ENCODE data around the gene PAEP. TPM values are rescaled to one million over a fixed set of nuclear protein-coding genes. Genes with fewer than 3 reads are reported as not detected.

PAEP gene
- total RNA-seq, 1 experiment from 2014 or later, result not detected

DNA sequence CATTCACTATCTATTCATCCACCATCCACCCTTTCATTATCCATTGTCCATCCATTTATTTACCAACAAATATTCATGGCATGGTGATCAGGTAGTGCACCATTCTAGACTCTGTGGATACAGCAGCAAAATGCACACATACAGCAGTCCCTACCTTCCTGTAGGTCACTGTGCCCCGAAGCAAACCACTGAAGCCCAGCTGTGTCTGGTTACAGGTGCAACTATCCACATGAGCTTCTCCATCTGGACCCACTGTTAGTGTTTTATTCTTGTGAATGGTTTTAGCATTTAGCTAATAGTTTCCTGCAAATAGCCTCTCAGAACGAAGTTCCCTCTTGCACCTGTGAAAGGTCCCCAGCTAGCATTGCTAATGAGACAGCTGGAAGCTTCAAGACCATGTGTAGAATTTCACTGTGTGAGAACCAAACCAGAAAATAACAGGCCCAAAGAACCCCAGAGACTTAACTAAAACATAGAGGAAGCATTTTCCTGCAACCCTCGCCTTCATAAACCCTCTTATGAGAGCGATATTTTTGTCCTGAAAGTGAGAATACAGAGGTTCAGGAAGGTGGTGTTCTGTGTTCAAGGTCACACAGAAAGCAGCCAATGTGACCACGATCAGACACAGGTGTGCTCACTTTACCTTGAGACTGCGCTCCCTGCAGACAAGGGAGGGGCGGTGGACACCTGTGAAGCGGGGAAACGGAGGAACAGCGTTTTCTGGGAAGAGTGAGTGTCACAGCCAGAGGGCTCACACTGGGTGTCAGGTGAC lies 18.5 kb downstream of the PAEP start:
- TF ChIP-seq, protein P1, sequence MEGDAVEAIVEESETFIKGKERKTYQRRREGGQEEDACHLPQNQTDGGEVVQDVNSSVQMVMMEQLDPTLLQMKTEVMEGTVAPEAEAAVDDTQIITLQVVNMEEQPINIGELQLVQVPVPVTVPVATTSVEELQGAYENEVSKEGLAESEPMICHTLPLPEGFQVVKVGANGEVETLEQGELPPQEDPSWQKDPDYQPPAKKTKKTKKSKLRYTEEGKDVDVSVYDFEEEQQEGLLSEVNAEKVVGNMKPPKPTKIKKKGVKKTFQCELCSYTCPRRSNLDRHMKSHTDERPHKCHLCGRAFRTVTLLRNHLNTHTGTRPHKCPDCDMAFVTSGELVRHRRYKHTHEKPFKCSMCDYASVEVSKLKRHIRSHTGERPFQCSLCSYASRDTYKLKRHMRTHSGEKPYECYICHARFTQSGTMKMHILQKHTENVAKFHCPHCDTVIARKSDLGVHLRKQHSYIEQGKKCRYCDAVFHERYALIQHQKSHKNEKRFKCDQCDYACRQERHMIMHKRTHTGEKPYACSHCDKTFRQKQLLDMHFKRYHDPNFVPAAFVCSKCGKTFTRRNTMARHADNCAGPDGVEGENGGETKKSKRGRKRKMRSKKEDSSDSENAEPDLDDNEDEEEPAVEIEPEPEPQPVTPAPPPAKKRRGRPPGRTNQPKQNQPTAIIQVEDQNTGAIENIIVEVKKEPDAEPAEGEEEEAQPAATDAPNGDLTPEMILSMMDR (IDR thresholded peaks at IDR 0.05; ENCODE audit: insufficient read depth in 1 of 2, low read depth in 1 of 2, low read length in 1 of 2, severe bottlenecking in 1 of 2, unreplicated experiment in 1 of 2), result no peak
- Mint-ChIP-seq H3K4me1 (ENCODE audit: low read depth, unreplicated experiment) (no peaks in the 10 kb centered on the region), H3K27ac (ENCODE audit: unreplicated experiment) (no peak overlapping the region), H3K27me3 (ENCODE audit: insufficient read depth, unreplicated experiment) (peaks cover 6% of the 10 kb centered on the region), H3K9me3 (ENCODE audit: unreplicated experiment) (no peaks in the 10 kb centered on the region), H3K4me3 (ENCODE audit: unreplicated experiment) (no peak overlapping the region), H3K36me3 (ENCODE audit: insufficient read depth, unreplicated experiment) (no peaks in the 10 kb centered on the region)
- H3K9me3 ChIP-seq, result no peaks in the 10 kb centered on the region
- intact Hi-C loops (cut with micrococcal nuclease; ENCODE audit: unreplicated experiment), result no loop called here
- no peaks in the 10 kb centered on the region for H3K27me3 ChIP-seq (replicated peaks; ENCODE audit: control insufficient read depth, insufficient read depth, low read length)
- no peaks in the 10 kb centered on the region for H3K36me3 ChIP-seq (ENCODE audit: control insufficient read depth, insufficient read depth, low read length)
- ChIA-PET CTCF (no interaction called here), POLR2A (no interaction called here)
- no peaks in the 10 kb centered on the region for H3K4me1 ChIP-seq
- no TSS peak for BruUV-seq (replicated peaks)
- H3K4me3 ChIP-seq (ENCODE audit: low read depth, low read length), result no peak overlapping the region
- no peak for DNase-seq

DNA sequence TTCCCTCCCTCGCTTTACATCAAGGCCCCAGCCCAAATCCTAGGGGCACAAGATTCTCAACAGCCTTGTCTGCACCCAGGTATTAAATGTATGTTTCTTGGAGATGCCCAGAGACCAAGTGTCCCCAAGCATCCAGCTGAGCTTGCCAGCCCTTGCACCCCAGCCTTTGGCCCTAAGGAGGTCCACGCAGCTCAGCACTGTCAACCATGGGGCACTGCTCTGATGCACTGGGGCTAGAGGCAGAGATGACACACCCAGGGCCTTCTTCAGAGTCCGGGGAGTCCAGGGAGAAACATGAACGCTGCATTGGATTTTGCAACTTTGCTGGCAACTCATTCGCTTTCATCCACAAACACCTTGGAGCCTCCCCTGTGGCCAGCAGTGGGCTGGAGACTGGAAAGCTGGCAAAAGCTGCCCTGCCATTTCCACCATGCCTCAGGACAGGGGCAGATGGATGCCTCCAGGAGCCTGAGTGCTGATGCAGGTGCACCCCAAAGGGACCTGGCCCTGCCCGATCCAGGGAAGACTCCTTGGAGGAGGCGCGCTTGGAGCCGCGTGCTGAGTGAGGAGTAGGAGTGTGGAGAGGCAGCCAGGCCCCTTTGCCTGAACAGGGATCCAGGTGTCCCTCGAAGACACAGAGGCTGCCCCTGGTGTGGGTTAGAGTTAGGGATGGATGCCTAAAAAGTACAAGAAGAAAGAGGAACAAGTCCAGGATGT lies 19.3 kb downstream of the PAEP start:
- Histone ChIP-seq H3K36me3 (ENCODE audit: control insufficient read depth, insufficient read depth, low read length) (no peaks in the 10 kb centered on the region), H3K4me1 (no peaks in the 10 kb centered on the region), H3K27me3 (replicated peaks; ENCODE audit: control insufficient read depth, insufficient read depth, low read length) (no peaks in the 10 kb centered on the region), H3K9me3 (no peaks in the 10 kb centered on the region), H3K4me3 (ENCODE audit: low read depth, low read length) (no peak overlapping the region)
- no peak overlapping the region for H3K27ac Mint-ChIP-seq (ENCODE audit: unreplicated experiment)
- peaks cover 6% of the 10 kb centered on the region for H3K27me3 Mint-ChIP-seq (ENCODE audit: insufficient read depth, unreplicated experiment)
- DNase-seq, result no peak
- H3K36me3 Mint-ChIP-seq (ENCODE audit: insufficient read depth, unreplicated experiment), result no peaks in the 10 kb centered on the region
- no TSS peak for BruUV-seq (replicated peaks)
- intact Hi-C loops (cut with micrococcal nuclease; ENCODE audit: unreplicated experiment), result no loop called here
- CTCF ChIA-PET, result no interaction called here
- H3K9me3 Mint-ChIP-seq (ENCODE audit: unreplicated experiment), result no peaks in the 10 kb centered on the region
- no peak overlapping the region for H3K4me3 Mint-ChIP-seq (ENCODE audit: unreplicated experiment)
- TF ChIP-seq, protein P1 (IDR thresholded peaks at IDR 0.05; ENCODE audit: insufficient read depth in 1 of 2, low read depth in 1 of 2, low read length in 1 of 2, severe bottlenecking in 1 of 2, unreplicated experiment in 1 of 2), result no peak
- no peaks in the 10 kb centered on the region for H3K4me1 Mint-ChIP-seq (ENCODE audit: low read depth, unreplicated experiment)
- POLR2A ChIA-PET, result no interaction called here

DNA sequence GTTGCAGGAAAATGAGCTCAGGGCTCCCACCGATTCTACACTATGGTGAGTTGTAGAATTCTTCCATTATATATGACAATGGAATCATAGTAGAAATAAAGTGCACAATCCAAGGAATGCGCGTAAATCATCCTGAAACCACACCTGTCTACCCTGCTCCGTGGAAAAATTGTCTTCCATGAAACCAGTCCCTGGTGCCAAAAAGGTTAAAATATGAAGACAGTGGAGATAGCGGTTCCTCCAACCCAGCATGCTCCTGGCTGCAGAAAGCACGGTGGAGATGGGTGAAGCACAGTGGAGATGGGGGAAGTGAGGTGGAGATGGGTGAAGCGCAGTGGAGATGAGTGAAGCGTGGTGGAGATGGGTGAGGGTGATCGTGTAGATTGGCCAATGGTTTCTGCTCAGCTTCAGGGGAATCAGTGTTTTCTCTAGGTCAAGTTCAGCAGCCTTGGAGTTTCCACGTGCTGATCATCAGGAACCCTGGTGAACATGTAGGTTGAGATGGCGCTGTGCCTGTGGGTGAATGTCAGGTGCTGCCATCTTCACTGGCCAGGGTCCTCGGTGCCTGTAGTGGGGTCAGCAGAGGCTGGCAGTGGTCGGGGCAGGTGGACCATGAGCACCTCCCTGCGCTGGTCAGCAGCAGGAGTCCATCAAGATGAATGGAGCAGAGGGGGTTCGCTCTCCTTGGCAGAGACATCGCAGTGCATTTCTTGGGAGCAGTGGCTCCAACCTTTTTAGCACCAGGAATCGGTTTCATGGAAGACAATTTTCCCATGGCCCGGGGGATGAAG lies 20.3 kb downstream of the PAEP start:
- Mint-ChIP-seq H3K4me3 (ENCODE audit: unreplicated experiment) (no peak overlapping the region), H3K27ac (ENCODE audit: unreplicated experiment) (no peak overlapping the region), H3K27me3 (ENCODE audit: insufficient read depth, unreplicated experiment) (peaks cover 6% of the 10 kb centered on the region), H3K9me3 (ENCODE audit: unreplicated experiment) (no peaks in the 10 kb centered on the region), H3K36me3 (ENCODE audit: insufficient read depth, unreplicated experiment) (no peaks in the 10 kb centered on the region), H3K4me1 (ENCODE audit: low read depth, unreplicated experiment) (no peaks in the 10 kb centered on the region)
- Histone ChIP-seq H3K27me3 (replicated peaks; ENCODE audit: control insufficient read depth, insufficient read depth, low read length) (no peaks in the 10 kb centered on the region), H3K4me1 (no peaks in the 10 kb centered on the region), H3K9me3 (no peaks in the 10 kb centered on the region), H3K36me3 (ENCODE audit: control insufficient read depth, insufficient read depth, low read length) (no peaks in the 10 kb centered on the region), H3K4me3 (ENCODE audit: low read depth, low read length) (no peak overlapping the region)
- POLR2A ChIA-PET, result no interaction called here
- TF ChIP-seq, protein P1 (IDR thresholded peaks at IDR 0.05; ENCODE audit: insufficient read depth in 1 of 2, low read depth in 1 of 2, low read length in 1 of 2, severe bottlenecking in 1 of 2, unreplicated experiment in 1 of 2), result no peak
- DNase-seq, result no peak
- no TSS peak for BruUV-seq (replicated peaks)
- CTCF ChIA-PET, result no interaction called here
- intact Hi-C loops (cut with micrococcal nuclease; ENCODE audit: unreplicated experiment), result no loop called here

Data from Caco-2 (cell line).